ENCODE data around the gene TIMM22.
"Not testable (repeated sequence)": the region's sequence is repeated elsewhere in the genome, so short reads cannot be mapped to it uniquely, and the experiment has no call there.

Gene TIMM22

GRCh38 chr17:1040216-1040600 is 43.3 kb downstream of the TIMM22 start:
- no peak for DNase-seq

DNA sequence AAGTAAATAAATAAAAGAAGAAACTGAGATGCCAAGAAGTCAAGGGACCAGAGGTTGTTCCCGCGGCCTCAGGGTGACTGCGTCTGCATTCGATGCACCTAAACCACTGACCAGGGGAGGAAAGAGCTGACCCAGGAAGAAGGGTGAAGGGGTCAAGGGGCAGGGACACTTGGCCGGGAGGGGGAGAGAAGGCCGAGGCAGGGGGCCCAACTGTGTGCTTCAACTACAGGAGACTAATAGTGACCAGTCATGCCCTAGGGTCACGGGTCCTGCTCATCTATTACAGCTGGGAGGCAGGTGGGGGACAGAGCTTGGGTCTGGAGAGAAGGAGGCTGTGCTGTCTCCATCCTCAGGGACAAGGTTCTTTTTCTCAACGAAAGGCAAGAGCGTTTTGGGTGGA is 44.8 kb downstream of the TIMM22 start:
- no peak for DNase-seq

DNA sequence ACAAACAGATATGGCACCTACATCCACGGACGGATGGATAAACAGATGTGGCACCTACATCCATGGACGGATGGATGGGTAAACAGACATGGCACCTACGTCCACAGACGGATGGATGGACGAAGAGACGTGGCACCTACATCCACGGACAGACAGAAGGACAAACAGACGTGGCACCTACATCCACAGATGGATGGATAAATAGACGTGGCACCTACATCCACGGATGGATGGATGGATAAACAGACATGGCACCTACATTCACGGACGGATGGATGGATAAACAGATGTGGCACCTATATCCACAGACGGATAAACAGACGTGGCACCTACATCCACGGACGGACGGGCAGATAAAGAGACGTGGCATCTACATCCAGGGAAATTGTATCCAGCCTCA is 45.6 kb downstream of the TIMM22 start:
- no peak for DNase-seq

GRCh38 chr17:1043601-1044251 is 46.8 kb downstream of the TIMM22 start:
- no peak for DNase-seq

DNA sequence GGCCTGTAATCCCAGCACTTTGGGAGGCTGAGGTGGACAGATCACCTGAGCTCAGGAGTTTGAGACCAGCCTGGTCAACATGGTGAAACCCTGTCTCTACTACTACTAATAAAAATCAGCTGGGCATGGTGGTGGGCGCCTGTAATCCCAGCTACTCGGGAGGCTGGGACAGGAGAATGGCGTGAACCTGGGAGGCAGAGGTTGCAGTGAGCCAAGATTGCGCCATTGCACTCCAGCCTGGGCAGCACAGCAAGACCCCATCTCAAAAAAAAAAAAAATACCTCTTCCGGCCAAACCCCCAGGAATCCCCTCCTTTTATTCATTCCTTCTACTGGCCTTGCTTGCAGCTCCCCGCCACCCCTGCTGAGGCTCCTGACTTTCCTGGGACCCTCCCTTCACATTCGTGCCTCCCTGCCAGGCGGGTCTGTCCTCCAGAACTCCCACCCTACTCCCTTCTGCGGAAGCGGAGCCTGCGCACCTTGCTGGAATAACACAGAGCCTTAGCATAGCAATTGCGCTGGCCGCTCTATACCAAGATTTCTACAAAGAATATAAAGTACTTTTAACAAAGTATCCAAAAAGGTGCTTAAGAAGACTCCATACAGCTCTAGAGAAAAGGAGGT is 47.6 kb downstream of the TIMM22 start:
- not testable (repeated sequence) for DNase-seq

DNA sequence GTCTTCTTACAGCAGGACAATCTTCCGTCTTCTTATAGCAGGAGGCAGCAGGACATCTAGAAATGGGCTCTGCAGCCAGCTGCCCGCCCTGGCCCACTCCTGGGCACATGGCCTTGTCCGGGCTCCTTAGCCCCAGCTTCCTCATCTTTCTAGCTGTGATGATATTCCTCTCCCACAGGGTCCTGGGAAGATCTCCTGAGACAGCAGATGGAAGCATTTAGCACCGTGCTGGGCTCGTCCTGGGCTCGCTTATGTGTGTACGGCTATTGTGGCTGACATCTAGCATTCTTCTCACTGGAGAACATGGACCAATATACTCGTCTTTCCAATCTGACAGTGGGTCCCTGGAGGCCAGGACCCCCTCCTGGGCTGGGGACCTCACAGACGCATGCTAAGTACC is 48.5 kb downstream of the TIMM22 start:
- DNase-seq = no peak

- DNase-seq = no peak
Measured at GRCh38 chr17:1047177-1047878, 50.4 kb downstream of the TIMM22 start.

GRCh38 chr17:1047879-1048470 is 51.0 kb downstream of the TIMM22 start:
- no peak for DNase-seq

GRCh38 chr17:1048516-1049115 is 51.7 kb downstream of the TIMM22 start:
- DNase-seq = not testable (repeated sequence)

DNA sequence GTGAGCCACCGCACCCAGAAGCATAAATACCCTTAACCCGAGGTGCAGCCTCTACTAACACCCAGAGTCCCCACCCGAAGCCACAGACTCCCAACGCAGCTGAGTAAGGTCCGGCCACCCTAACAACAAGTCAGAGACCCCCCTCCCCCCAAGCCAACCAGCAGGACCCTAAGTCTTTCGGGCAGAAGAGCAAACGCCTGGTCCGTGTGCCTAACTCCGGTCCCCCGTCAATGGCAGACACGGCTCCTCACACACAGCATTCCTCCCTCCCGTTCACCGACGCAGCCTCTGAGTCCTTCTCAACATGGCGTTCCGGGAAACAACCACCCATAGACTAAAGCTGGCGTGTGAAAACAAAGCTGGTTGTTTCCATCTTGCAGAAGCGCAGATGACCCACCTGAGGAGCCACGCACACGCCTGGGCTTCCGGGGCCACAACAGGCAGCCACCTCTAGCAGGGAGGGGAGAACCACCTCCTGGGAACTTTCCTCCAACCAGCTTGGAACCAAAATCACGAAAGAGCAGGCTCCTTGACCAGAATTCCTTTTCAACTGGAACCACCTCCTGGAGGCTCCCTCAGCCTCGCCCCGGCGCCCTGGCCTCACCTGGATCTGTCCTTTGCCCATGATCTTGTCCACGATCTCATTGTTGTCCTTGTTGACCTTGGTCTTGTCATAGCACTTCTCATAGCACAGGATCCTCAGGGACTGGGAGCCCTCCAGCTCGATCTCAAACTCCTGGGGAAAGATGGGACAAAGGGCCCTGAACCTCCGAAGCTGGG is 52.7 kb downstream of the TIMM22 start:
- no peak for DNase-seq

DNA sequence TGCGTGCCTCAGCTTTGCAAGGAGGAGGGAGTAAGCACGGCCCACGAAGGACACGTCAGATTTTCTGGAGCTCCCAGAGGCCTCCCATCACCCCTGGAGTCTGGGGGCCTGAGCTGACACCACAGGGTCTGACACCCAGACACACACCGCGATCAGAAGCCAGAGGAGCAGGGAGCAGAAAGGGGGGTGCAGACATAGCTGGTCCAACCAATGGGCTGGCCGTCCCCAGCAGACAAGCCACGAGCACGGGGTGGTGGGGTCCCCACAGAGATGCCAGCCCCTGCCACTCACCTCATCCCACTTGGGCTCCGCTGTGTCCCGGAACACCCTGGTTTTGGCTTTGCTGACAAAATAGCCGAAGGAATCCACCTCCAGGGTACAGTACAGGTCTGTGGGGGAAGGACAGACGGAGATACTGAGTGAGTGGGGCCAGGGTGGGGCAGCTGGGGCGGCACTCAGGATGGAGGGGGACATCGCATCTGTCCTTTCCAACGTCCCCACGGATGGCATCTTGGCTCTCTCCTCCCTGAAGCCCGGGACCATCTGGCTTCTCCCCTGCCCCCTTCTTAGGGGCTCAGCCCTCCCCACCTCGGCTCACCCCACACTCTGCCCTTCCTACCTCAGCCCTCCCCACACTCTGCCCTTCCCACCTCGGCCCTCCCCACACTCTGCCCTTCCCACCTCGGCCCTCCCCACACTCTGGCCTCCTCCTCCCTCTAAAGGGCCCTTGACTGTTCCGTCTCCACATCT is 53.5 kb downstream of the TIMM22 start:
- DNase-seq = no peak

GRCh38 chr17:1050996-1051925 is 54.3 kb downstream of the TIMM22 start:
- no peak for DNase-seq

All from CD4-positive, alpha-beta T cell treated with Interleukin-4 for 1 hour (primary cell).